A673 (cell line): ENCODE data around the gene GALNT9. TPM values are rescaled to one million over a fixed set of nuclear protein-coding genes. Genes with fewer than 3 reads are reported as not detected.
A peak's percentile ranks its signal among the peaks of the same experiment; 100 is the strongest.

Experiments used
- BruUV-seq: library from RNA; stranded (reverse); fragments of 400-500 nt; replicated peaks from 2 replicates; lab custom pipeline; 2021; lab: Mats Ljungman, UMichigan
- CTCF ChIA-PET: fragments of 300-600 bp; sonication (Branson Sonifier 250); formaldehyde crosslinking; loops from one replicate; lab custom pipeline; 2022; ENCODE audit warnings: antibody characterized with exemption; lab: Charles Lee
- POLR2A ChIA-PET: fragments of 300-600 bp; sonication (Branson Sonifier 250); formaldehyde crosslinking; loops from one replicate; lab custom pipeline; 2022; ENCODE audit warnings: antibody characterized with exemption; ENCODE audit not compliant: low non-redundant PET; lab: Charles Lee
- DNase-seq: peaks from one replicate; pipeline ENCODE4 v3.0.0-alpha.2; 2015; ENCODE audit warnings: low spot score
- H3K27ac ChIP-seq: fragments of 200-600 bp; sonication (generic); 2 replicates; pipeline ENCODE4 v1.5.1; 2016; ENCODE audit warnings: mixed run types, low read depth, mild to moderate bottlenecking, mixed read lengths, antibody characterized with exemption, low read length; ENCODE audit not compliant: poor library complexity, severe bottlenecking
- H3K27me3 ChIP-seq: fragments of 200-600 bp; sonication (generic); replicated peaks from 2 replicates; pipeline ENCODE4 v1.6.1; 2017; ENCODE audit warnings: mixed run types, low read depth, mild to moderate bottlenecking, mixed read lengths, antibody characterized with exemption, low read length; ENCODE audit not compliant: insufficient read depth, poor library complexity
- H3K36me3 ChIP-seq: fragments of 200-600 bp; sonication (generic); 2 replicates; pipeline ENCODE4 v1.6.1; 2016; ENCODE audit warnings: mixed run types, mild to moderate bottlenecking, mixed read lengths, antibody characterized with exemption, low read length; ENCODE audit not compliant: insufficient read depth, poor library complexity, severe bottlenecking
- H3K4me1 ChIP-seq: fragments of 200-600 bp; sonication (generic); 2 replicates; pipeline ENCODE4 v1.6.1; 2017; ENCODE audit warnings: mixed run types, mild to moderate bottlenecking, mixed read lengths, antibody characterized with exemption, low read length; ENCODE audit not compliant: insufficient read depth, poor library complexity, severe bottlenecking
- H3K4me3 ChIP-seq: fragments of 200-600 bp; sonication (generic); 2 replicates; pipeline ENCODE4 v1.5.1; 2016; ENCODE audit warnings: low read depth, mixed run types, mild to moderate bottlenecking, mixed read lengths, low read length; ENCODE audit not compliant: poor library complexity, severe bottlenecking
- H3K9me3 ChIP-seq: fragments of 200-600 bp; sonication (generic); 2 replicates; pipeline ENCODE4 v1.6.1; 2016; ENCODE audit warnings: mixed run types, low read depth, mild to moderate bottlenecking, mixed read lengths, antibody characterized with exemption, low read length; ENCODE audit not compliant: poor library complexity, severe bottlenecking
- CTCF ChIP-seq: fragments of 300-800, 200-600 bp; sonication (generic); conservative IDR thresholded peaks from 2 replicates; pipeline ENCODE4 v1.5.1; 2017; ENCODE audit warnings: low read depth, mild to moderate bottlenecking, antibody characterized with exemption, low read length, moderate library complexity, mixed read lengths
- EZH2 ChIP-seq: fragments of 200-600 bp; sonication (generic); IDR thresholded peaks from 2 replicates; pipeline ENCODE4 v1.6.1; 2017; ENCODE audit warnings: borderline replicate concordance, low read depth, mild to moderate bottlenecking, mixed read lengths, antibody characterized with exemption, low read length; ENCODE audit not compliant: poor library complexity, severe bottlenecking
- intact Hi-C: fragments of 100-400 bp; cut with micrococcal nuclease; formaldehyde crosslinking; loops from one replicate; pipeline ENCODE4 v1.10.0; 2022; ENCODE audit not compliant: unreplicated experiment
- total RNA-seq: library from RNA; stranded (reverse); gene quantifications from 2 replicates; pipeline ENCODE4 v1.2.3, GENCODE V29; 2021

The GALNT9 gene
- total RNA-seq, 1 experiment from 2014 or later = 7.4 TPM

- no peaks in the 10 kb centered on the region for H3K36me3 ChIP-seq
- ChIA-PET POLR2A (no interaction called here), CTCF (no interaction called here)
- H3K27me3 ChIP-seq = no peaks in the 10 kb centered on the region
- H3K9me3 ChIP-seq = no peaks in the 10 kb centered on the region
- BruUV-seq = no TSS peak
- H3K4me1 ChIP-seq = no peaks in the 10 kb centered on the region
- TF ChIP-seq EZH2 = no peak
- TF ChIP-seq CTCF = no peak
- H3K4me3 ChIP-seq = no peak overlapping the region
- intact Hi-C loops = no loop called here
- DNase-seq = peak; percentile 89
- no peak overlapping the region for H3K27ac ChIP-seq
Observed at GRCh38 chr12:132275110-132275531, 54.3 kb downstream of the GALNT9 start.

GRCh38 chr12:132273992-132274334 is 55.4 kb downstream of the GALNT9 start:
- H3K27ac ChIP-seq = no peak overlapping the region
- ChIA-PET CTCF (no interaction called here), POLR2A (no interaction called here)
- H3K4me1 ChIP-seq = no peaks in the 10 kb centered on the region
- no peaks in the 10 kb centered on the region for H3K9me3 ChIP-seq
- H3K27me3 ChIP-seq = no peaks in the 10 kb centered on the region
- intact Hi-C loops = no loop called here
- H3K36me3 ChIP-seq = no peaks in the 10 kb centered on the region
- no peak overlapping the region for H3K4me3 ChIP-seq
- no peak for DNase-seq
- TF ChIP-seq EZH2 (no peak), CTCF (no peak)
- BruUV-seq = no TSS peak

GRCh38 chr12:132272711-132273110 is 56.7 kb downstream of the GALNT9 start:
- BruUV-seq = no TSS peak
- no peak for DNase-seq
- Histone ChIP-seq H3K9me3 (no peaks in the 10 kb centered on the region), H3K27me3 (no peaks in the 10 kb centered on the region), H3K27ac (no peak overlapping the region), H3K4me1 (no peaks in the 10 kb centered on the region), H3K4me3 (no peak overlapping the region), H3K36me3 (no peaks in the 10 kb centered on the region)
- POLR2A ChIA-PET = no interaction called here
- CTCF ChIA-PET = no interaction called here
- TF ChIP-seq CTCF (no peak), EZH2 (no peak)
- intact Hi-C loops = no loop called here
